Astrocyte of the spinal cord (primary cell): ENCODE results near the gene USP7.

ENCODE experiments used
- DNase-seq: peaks from one replicate; pipeline ENCODE4 v3.0.0; 2011; ENCODE audit warnings: low read depth, low spot score
- H3K4me3 ChIP-seq: 2 replicates; pipeline ENCODE4 v1.5.1; 2011; ENCODE audit warnings: low read depth, mild to moderate bottlenecking, low read length, moderate library complexity
- CTCF ChIP-seq: IDR thresholded peaks from 2 replicates; pipeline ENCODE4 v1.5.1; 2012; ENCODE audit warnings: low read depth, mild to moderate bottlenecking, low read length, inconsistent platforms
- in situ Hi-C: cut with HindIII; loops from 2 replicates; pipeline ENCODE4 v1.10.0; 2017; ENCODE audit warnings: low sequenced_read_pairs

The USP7 gene

GRCh38 chr16:8894736-8895334, 68.9 kb downstream of the USP7 start:
- no peak for DNase-seq
- in situ Hi-C loops = no loop called here
- no peak for TF ChIP-seq CTCF

GRCh38 chr16:8893976-8894690, 69.6 kb downstream of the USP7 start:
- DNase-seq = no peak
- TF ChIP-seq CTCF = no peak
- in situ Hi-C loops = no loop called here
- no peak overlapping the region for H3K4me3 ChIP-seq

More at GRCh38 chr16:8894736-8895334, 68.9 kb downstream of the USP7 start:
- no peak overlapping the region for H3K4me3 ChIP-seq

DNA sequence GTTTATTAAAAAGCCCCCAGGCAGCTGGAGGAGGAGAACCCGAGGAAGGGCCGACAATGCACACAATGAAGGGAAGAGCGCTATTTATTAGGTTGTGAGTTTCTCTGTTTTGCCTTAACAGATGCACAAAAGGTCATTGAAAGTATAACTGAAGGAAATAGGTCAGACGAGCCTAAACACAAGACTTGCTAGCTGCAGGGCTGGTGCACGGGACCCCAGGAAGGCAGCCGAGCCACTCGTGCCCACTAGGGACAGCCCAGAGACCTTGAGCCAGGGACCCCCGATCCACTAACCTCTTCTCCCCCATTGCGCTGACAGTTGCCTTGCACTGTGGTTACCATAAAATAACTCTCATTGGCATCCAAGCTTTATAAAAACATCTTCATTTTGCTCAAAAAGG, 70.3 kb downstream of the USP7 start:
- in situ Hi-C loops = no loop called here
- no peak overlapping the region for H3K4me3 ChIP-seq
- no peak for DNase-seq
- TF ChIP-seq CTCF = no peak

- no peak for TF ChIP-seq CTCF
- no peak for DNase-seq
- no peak overlapping the region for H3K4me3 ChIP-seq
- in situ Hi-C loops = no loop called here
Measured at GRCh38 chr16:8892101-8892575, 71.6 kb downstream of the USP7 start.

DNA sequence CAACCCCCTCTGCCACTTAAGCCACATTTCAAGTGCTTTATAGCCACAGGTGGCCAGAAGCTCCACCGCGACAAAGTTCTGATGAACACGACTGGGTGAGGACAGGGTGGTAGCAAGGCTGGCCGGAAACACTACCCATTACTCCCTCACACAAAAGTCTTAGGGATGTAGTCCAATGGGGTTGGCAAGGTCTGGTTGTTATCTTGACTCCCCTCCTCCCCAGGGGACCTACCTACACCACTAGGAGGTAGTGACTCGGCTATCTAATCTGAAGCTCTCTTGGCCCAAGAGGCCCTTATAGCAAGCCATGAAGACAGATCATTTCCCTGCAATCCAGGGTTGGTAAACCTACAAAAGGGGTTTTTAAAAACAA, 73.2 kb downstream of the USP7 start:
- H3K4me3 ChIP-seq = no peak overlapping the region
- in situ Hi-C loops = no loop called here
- DNase-seq = no peak
- TF ChIP-seq CTCF = no peak

GRCh38 chr16:8889893-8890548, 73.7 kb downstream of the USP7 start:
- no peak for DNase-seq
- in situ Hi-C loops = no loop called here
- H3K4me3 ChIP-seq = no peak overlapping the region
- no peak for TF ChIP-seq CTCF
